ENCODE measurements around the gene CCDC92.

The CCDC92 gene

GRCh38 chr12:123979566-123979965, 6.9 kb upstream of the CCDC92 start:
- no peak for DNase-seq (ENCODE audit: extremely low read depth in 1 of 2, low read depth in 1 of 2)

- no peak for DNase-seq (ENCODE audit: extremely low read depth in 1 of 2, low read depth in 1 of 2)
These were observed 3.7 kb upstream of the CCDC92 start for GRCh38 chr12:123976227-123976826.

GRCh38 chr12:123973552-123974341, 1.1 kb upstream of the CCDC92 start:
- DNase-seq (ENCODE audit: extremely low read depth in 1 of 2, low read depth in 1 of 2), result peak in 1 of 2 donors; percentile 4

- DNase-seq (ENCODE audit: extremely low read depth in 1 of 2, low read depth in 1 of 2), result peak in 1 of 2 donors; percentile 2
These were observed 718 bp downstream of the CCDC92 start for GRCh38 chr12:123971770-123972456.

- no peak for DNase-seq (ENCODE audit: extremely low read depth in 1 of 2, low read depth in 1 of 2)
These were observed 1.2 kb downstream of the CCDC92 start for GRCh38 chr12:123971449-123971769.

GRCh38 chr12:123967121-123967586, 5.5 kb downstream of the CCDC92 start:
- no peak for DNase-seq (ENCODE audit: extremely low read depth in 1 of 2, low read depth in 1 of 2)

- DNase-seq (ENCODE audit: extremely low read depth in 1 of 2, low read depth in 1 of 2), result no peak
These were observed 6.0 kb downstream of the CCDC92 start for GRCh38 chr12:123966596-123966995.

- DNase-seq (ENCODE audit: extremely low read depth in 1 of 2, low read depth in 1 of 2), result no peak
These were observed 7.2 kb downstream of the CCDC92 start for GRCh38 chr12:123965382-123965781.

- no peak for DNase-seq (ENCODE audit: extremely low read depth in 1 of 2, low read depth in 1 of 2)
These were observed 8.8 kb downstream of the CCDC92 start for GRCh38 chr12:123963821-123964220.

- DNase-seq (ENCODE audit: extremely low read depth in 1 of 2, low read depth in 1 of 2), result no peak
These were observed 10.1 kb downstream of the CCDC92 start for GRCh38 chr12:123962513-123962912.

- no peak for DNase-seq (ENCODE audit: extremely low read depth in 1 of 2, low read depth in 1 of 2)
These were observed 10.9 kb downstream of the CCDC92 start for GRCh38 chr12:123961585-123962345.

- no peak for DNase-seq (ENCODE audit: extremely low read depth in 1 of 2, low read depth in 1 of 2)
These were observed 11.8 kb downstream of the CCDC92 start for GRCh38 chr12:123960856-123961255.

GRCh38 chr12:123960029-123960735, 12.4 kb downstream of the CCDC92 start:
- no peak for DNase-seq (ENCODE audit: extremely low read depth in 1 of 2, low read depth in 1 of 2)

- no peak for DNase-seq (ENCODE audit: extremely low read depth in 1 of 2, low read depth in 1 of 2)
These were observed 13.8 kb downstream of the CCDC92 start for GRCh38 chr12:123958876-123959275.

GRCh38 chr12:123958462-123958861, 14.2 kb downstream of the CCDC92 start:
- DNase-seq (ENCODE audit: extremely low read depth in 1 of 2, low read depth in 1 of 2), result no peak

- no peak for DNase-seq (ENCODE audit: extremely low read depth in 1 of 2, low read depth in 1 of 2)
These were observed 15.4 kb downstream of the CCDC92 start for GRCh38 chr12:123957196-123957595.

GRCh38 chr12:123956249-123956648, 16.4 kb downstream of the CCDC92 start:
- DNase-seq (ENCODE audit: extremely low read depth in 1 of 2, low read depth in 1 of 2), result no peak

GRCh38 chr12:123954647-123955350, 17.8 kb downstream of the CCDC92 start:
- DNase-seq (ENCODE audit: extremely low read depth in 1 of 2, low read depth in 1 of 2), result no peak

GRCh38 chr12:123952037-123952436, 20.6 kb downstream of the CCDC92 start:
- no peak for DNase-seq (ENCODE audit: extremely low read depth in 1 of 2, low read depth in 1 of 2)

- no peak for DNase-seq (ENCODE audit: extremely low read depth in 1 of 2, low read depth in 1 of 2)
These were observed 21.2 kb downstream of the CCDC92 start for GRCh38 chr12:123951467-123951866.
